ENCODE data around the gene PAWR. TPM values are rescaled to one million over a fixed set of nuclear protein-coding genes. Genes with fewer than 3 reads are reported as not detected.

The PAWR gene
- total RNA-seq, 1 experiment from 2014 or later, result 176 TPM

DNA sequence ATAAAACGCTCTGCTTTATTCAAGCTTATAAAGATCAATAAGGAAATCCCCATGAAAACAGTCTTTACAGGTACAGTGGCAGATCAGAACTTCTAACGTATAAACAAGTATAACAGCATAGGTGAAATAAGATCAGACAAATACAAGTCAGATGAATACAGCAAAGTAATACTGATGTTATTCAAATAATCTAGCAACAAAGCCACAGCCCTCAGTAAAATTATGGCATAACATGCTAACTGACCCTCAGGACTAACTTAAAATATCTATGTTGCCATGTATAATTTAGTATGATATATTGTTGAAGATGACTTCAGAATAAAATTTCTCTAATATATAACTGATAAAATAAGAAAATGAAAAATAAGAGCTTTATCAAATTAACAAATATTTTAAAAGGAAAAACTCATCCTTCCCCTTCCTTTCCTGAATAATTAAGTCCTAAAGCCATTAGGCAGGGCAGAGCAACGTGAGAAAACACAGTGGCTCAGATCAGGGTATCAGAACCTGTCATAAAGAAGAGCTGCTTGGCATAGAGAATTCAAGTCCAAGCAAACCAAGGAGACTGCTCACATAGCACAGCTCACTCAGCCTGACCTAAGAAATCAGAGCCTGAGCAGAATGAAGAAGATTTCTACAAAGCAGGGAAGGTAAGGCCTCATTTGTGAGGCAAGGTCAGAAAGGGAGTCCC lies 70.7 kb downstream of the PAWR start:
- H3K4ac ChIP-seq (ENCODE audit: low read depth, low read length), result no peak overlapping the region
- Mint-ChIP-seq H3K4me3 (no peak overlapping the region), H3K9me3 (no peaks in the 10 kb centered on the region), H3K27ac (peak overlapping the region; percentile 20 to 84 (median 73); a peak in 5 of 7 replicates), H3K36me3 (ENCODE audit: insufficient read depth in 1 of 3, low read depth in 3 of 3) (peaks cover 23 to 41% (median 29%) of the 10 kb centered on the region in 3 experiments; a peak in 6 of 7 replicates), H3K27me3 (ENCODE audit: low read depth) (no peaks in the 10 kb centered on the region), H3K4me1 (peaks cover 27 to 31% of the 10 kb centered on the region in 2 experiments)
- H3K27me3 ChIP-seq (ENCODE audit: insufficient read depth, low read length), result no peaks in the 10 kb centered on the region
- peaks cover 11% of the 10 kb centered on the region for H3K79me1 ChIP-seq (ENCODE audit: insufficient read depth, low read depth, low read length, poor library complexity, severe bottlenecking)
- H3K18ac ChIP-seq (ENCODE audit: insufficient read length, low read depth, low read length), result no peak overlapping the region
- H3K23me2 ChIP-seq (ENCODE audit: insufficient read length, low read depth, low read length, poor library complexity, severe bottlenecking), result no peaks in the 10 kb centered on the region
- H3T11ph ChIP-seq (ENCODE audit: low read length), result no peak overlapping the region
- no peak for DNase-seq
- no peak overlapping the region for H4K8ac ChIP-seq (replicated peaks; ENCODE audit: insufficient read length, low read depth, low read length)
- no peak overlapping the region for H4K5ac ChIP-seq (ENCODE audit: insufficient read length, low read depth, low read length)
- no peak overlapping the region for H3K23ac ChIP-seq (ENCODE audit: insufficient read length, low read depth, low read length)
- no peaks in the 10 kb centered on the region for H3K9me3 ChIP-seq (ENCODE audit: control insufficient read depth, low read depth, low read length)
- H4K20me1 ChIP-seq (ENCODE audit: control insufficient read depth, insufficient read depth, insufficient read length), result no peaks in the 10 kb centered on the region
- no peak overlapping the region for H2BK20ac ChIP-seq (ENCODE audit: low read depth, low read length, poor library complexity, severe bottlenecking)
- H2BK5ac ChIP-seq (ENCODE audit: insufficient read length, low read length), result no peak overlapping the region
- no peak overlapping the region for H3K4me2 ChIP-seq (ENCODE audit: insufficient read depth, insufficient read length, low read length)
- H3K9ac ChIP-seq (ENCODE audit: extremely low read depth, insufficient read length, low read length), result no peak overlapping the region
- H2AFZ ChIP-seq (ENCODE audit: low read length), result no peak overlapping the region
- peaks cover 26% of the 10 kb centered on the region for H3K79me2 ChIP-seq (ENCODE audit: insufficient read depth, low read length)
- no peaks in the 10 kb centered on the region; the same call in 1 of the 2 replicates for H3K4me1 ChIP-seq (ENCODE audit: insufficient read depth, low read length)
- no peak overlapping the region for H4K91ac ChIP-seq (ENCODE audit: insufficient read length, low read depth, low read length)
- no peak overlapping the region for H2BK12ac ChIP-seq (ENCODE audit: insufficient read length, low read depth, low read length)
- no CpG with 5 or more reads among the region's 3 CpGs for WGBS (ENCODE audit: extremely low coverage, insufficient read length, low lambda C conversion rate)
- no peak overlapping the region for H3K14ac ChIP-seq (ENCODE audit: insufficient read depth, low read length)
- TF ChIP-seq, protein P1, sequence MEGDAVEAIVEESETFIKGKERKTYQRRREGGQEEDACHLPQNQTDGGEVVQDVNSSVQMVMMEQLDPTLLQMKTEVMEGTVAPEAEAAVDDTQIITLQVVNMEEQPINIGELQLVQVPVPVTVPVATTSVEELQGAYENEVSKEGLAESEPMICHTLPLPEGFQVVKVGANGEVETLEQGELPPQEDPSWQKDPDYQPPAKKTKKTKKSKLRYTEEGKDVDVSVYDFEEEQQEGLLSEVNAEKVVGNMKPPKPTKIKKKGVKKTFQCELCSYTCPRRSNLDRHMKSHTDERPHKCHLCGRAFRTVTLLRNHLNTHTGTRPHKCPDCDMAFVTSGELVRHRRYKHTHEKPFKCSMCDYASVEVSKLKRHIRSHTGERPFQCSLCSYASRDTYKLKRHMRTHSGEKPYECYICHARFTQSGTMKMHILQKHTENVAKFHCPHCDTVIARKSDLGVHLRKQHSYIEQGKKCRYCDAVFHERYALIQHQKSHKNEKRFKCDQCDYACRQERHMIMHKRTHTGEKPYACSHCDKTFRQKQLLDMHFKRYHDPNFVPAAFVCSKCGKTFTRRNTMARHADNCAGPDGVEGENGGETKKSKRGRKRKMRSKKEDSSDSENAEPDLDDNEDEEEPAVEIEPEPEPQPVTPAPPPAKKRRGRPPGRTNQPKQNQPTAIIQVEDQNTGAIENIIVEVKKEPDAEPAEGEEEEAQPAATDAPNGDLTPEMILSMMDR (conservative IDR thresholded peaks at IDR 0.05), result no peak
- no peak overlapping the region for H2BK15ac ChIP-seq (ENCODE audit: low read depth, low read length)
- no peak overlapping the region for H3K27ac ChIP-seq (ENCODE audit: insufficient read length, low read depth, low read length)
- no peak overlapping the region for H2BK120ac ChIP-seq (ENCODE audit: low read depth, low read length, poor library complexity, severe bottlenecking)
- H2AK5ac ChIP-seq (ENCODE audit: insufficient read length, low read length), result no peak overlapping the region
- H3K56ac ChIP-seq (ENCODE audit: insufficient read length, low read depth, low read length), result no peak overlapping the region
